ENCODE data around the gene ZBTB7C. TPM values are rescaled to one million over a fixed set of nuclear protein-coding genes. Genes with fewer than 3 reads are reported as not detected.

Gene ZBTB7C
- total and polyA plus RNA-seq, 2 of the 8 experiments (the other 6 are each of a cell fraction or from before 2014, with no cell fraction given), result 0.15 to 0.45 TPM

DNA sequence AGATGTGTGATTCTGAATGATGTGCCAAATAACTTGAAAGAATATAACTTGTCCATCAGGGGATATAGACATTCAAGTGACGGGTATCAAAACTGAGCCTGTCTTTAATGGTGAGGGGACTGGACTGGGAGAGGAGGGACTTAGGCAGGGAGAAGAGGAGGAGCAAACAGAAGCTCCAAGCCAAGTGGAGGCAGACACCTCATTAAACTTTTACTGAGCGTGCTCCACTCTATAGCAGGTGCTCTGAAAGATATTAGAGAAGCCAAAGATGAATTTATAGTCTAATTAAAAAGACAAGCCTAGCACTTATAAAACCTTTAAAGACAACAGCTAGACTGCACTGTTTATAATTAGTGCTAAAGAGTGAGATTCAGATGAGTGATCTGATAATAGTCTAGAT is 431.0 kb downstream of the ZBTB7C start:
- H4K5ac ChIP-seq (ENCODE audit: insufficient read length, low read depth, low read length), result no peak overlapping the region
- H2AFZ ChIP-seq (ENCODE audit: low read length), result no peak overlapping the region
- H3K23me2 ChIP-seq (ENCODE audit: low read depth, low read length), result no peaks in the 10 kb centered on the region
- H3K23ac ChIP-seq (ENCODE audit: insufficient read length), result no peak overlapping the region
- no peaks in the 10 kb centered on the region for H3K36me3 ChIP-seq (ENCODE audit: control insufficient read depth in 2 of 4, insufficient read depth in 4 of 4, low read length in 3 of 4)
- no peaks in the 10 kb centered on the region for H3K79me2 ChIP-seq (ENCODE audit: control insufficient read depth in 1 of 2, insufficient read depth in 2 of 2, low read length in 2 of 2)
- no peak overlapping the region for H2BK12ac ChIP-seq (ENCODE audit: low read depth, low read length)
- no peak overlapping the region for H4K8ac ChIP-seq (ENCODE audit: extremely low read depth, insufficient read depth, low read length)
- H3K4me3 ChIP-seq (ENCODE audit: extremely low read depth in 1 of 4, insufficient read depth in 2 of 4, low read depth in 3 of 4, low read length in 4 of 4), result no peak overlapping the region
- 83% methylated on average over 2 of the region's 2 CpGs; no CpG with 5 or more reads in 1 of the 2 experiments for WGBS, 2 experiments (ENCODE audit: extremely low coverage in 1 of 2, insufficient coverage in 1 of 2, insufficient read length in 1 of 2, insufficient replicate concordance in 2 of 2, low coverage in 1 of 2, low lambda C conversion rate in 2 of 2, missing lambda C conversion rate in 1 of 2)
- no peaks in the 10 kb centered on the region; a peak in 1 of 4 replicates for H3K9me3 ChIP-seq (ENCODE audit: insufficient read depth in 2 of 2, low read depth in 1 of 2, low read length in 1 of 2)
- no peak for DNase-seq (ENCODE audit: low read depth in 1 of 2, low spot score in 2 of 2)
- no peak overlapping the region for H2BK120ac ChIP-seq (replicated peaks; ENCODE audit: low read depth, low read length)
- no peaks in the 10 kb centered on the region for H3K27me3 ChIP-seq (replicated peaks in 1 of 4; ENCODE audit: control insufficient read depth in 3 of 4, extremely low read depth in 1 of 4, insufficient read depth in 3 of 4, low read length in 3 of 4)
- H3K14ac ChIP-seq (ENCODE audit: insufficient read length), result no peak overlapping the region
- no peak overlapping the region for H4K91ac ChIP-seq (replicated peaks; ENCODE audit: insufficient read length, low read length)
- no peak overlapping the region for H3K56ac ChIP-seq (replicated peaks; ENCODE audit: insufficient read length, low read depth, low read length)
- no peak overlapping the region for H2BK15ac ChIP-seq (ENCODE audit: low read length)
- no peak overlapping the region for H3K4me2 ChIP-seq (ENCODE audit: insufficient read depth in 1 of 2, low read depth in 2 of 2, low read length in 2 of 2)
- H4K20me1 ChIP-seq (replicated peaks in 1 of 2; ENCODE audit: control insufficient read depth in 1 of 2, insufficient read depth in 2 of 2, low read length in 2 of 2), result no peaks in the 10 kb centered on the region
- no peak overlapping the region for H3K27ac ChIP-seq (ENCODE audit: low read depth, low read length)
- CTCF ChIA-PET (ENCODE audit: partially characterized antibody), result interaction anchor here (0.6 to 1.7 kb wide), 3 partner anchors 8 to 206 kb away, joined by 3 to 7 read pairs (median 3); no protein-coding TSS in a partner anchor
- no peak overlapping the region for H2BK5ac ChIP-seq (ENCODE audit: low read depth, low read length)
- POLR2A ChIA-PET (ENCODE audit: partially characterized antibody), result interaction anchor here (0.8 kb wide), 1 partner anchor 10 kb away, joined by 5 read pairs; no protein-coding TSS in a partner anchor
- no peak overlapping the region for H3K9ac ChIP-seq (replicated peaks in 1 of 4; ENCODE audit: extremely low read depth in 1 of 4, low read depth in 3 of 4, low read length in 3 of 4)
- no peak overlapping the region for H2BK20ac ChIP-seq (ENCODE audit: low read length)
- H2AK5ac ChIP-seq (ENCODE audit: low read depth, low read length), result no peak overlapping the region
- H3K18ac ChIP-seq (ENCODE audit: extremely low read depth, low read length), result no peak overlapping the region
- peaks cover 2 to 27% (median 16%) of the 10 kb centered on the region in 4 experiments; a peak in 4 of 7 replicates for H3K4me1 ChIP-seq (replicated peaks in 1 of 4; ENCODE audit: control insufficient read depth in 3 of 4, insufficient read depth in 4 of 4, low read length in 3 of 4)
- FAIRE-seq, result no peak
- H3K4ac ChIP-seq (replicated peaks; ENCODE audit: insufficient read length, low read depth, low read length), result no peak overlapping the region
- no peaks in the 10 kb centered on the region for H3K79me1 ChIP-seq (ENCODE audit: low read depth, low read length)
- TF ChIP-seq CHD2 (IDR thresholded peaks at IDR 0.05; ENCODE audit: low read length) (no peak), CTBP2 (IDR thresholded peaks at IDR 0.05; ENCODE audit: borderline replicate concordance, insufficient read depth, insufficient read length, low read length) (no peak), CBX8 (IDR thresholded peaks at IDR 0.05; ENCODE audit: borderline replicate concordance, low read depth, low read length) (no peak), CEBPB (IDR thresholded peaks at IDR 0.05; ENCODE audit: low read depth, low read length) (no peak), GABPA (IDR thresholded peaks at IDR 0.05; ENCODE audit: borderline replicate concordance, insufficient read depth, low read length) (no peak), TEAD4 (IDR thresholded peaks at IDR 0.05; ENCODE audit: low read depth, low read length) (no peak), YY1 (IDR thresholded peaks at IDR 0.05; ENCODE audit: low read depth, low read length) (no peak), POU5F1 (IDR thresholded peaks at IDR 0.05; ENCODE audit: low read depth, low read length) (no peak), SUZ12 (IDR thresholded peaks at IDR 0.05; ENCODE audit: low read length) (no peak)
- TF ChIP-seq, protein P1, sequence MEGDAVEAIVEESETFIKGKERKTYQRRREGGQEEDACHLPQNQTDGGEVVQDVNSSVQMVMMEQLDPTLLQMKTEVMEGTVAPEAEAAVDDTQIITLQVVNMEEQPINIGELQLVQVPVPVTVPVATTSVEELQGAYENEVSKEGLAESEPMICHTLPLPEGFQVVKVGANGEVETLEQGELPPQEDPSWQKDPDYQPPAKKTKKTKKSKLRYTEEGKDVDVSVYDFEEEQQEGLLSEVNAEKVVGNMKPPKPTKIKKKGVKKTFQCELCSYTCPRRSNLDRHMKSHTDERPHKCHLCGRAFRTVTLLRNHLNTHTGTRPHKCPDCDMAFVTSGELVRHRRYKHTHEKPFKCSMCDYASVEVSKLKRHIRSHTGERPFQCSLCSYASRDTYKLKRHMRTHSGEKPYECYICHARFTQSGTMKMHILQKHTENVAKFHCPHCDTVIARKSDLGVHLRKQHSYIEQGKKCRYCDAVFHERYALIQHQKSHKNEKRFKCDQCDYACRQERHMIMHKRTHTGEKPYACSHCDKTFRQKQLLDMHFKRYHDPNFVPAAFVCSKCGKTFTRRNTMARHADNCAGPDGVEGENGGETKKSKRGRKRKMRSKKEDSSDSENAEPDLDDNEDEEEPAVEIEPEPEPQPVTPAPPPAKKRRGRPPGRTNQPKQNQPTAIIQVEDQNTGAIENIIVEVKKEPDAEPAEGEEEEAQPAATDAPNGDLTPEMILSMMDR (IDR thresholded peaks at IDR 0.05; ENCODE audit: control extremely low read depth in 1 of 3, insufficient read depth in 1 of 3, low read depth in 1 of 3, low read length in 3 of 3), result no peak
- TF ChIP-seq, protein P2, sequence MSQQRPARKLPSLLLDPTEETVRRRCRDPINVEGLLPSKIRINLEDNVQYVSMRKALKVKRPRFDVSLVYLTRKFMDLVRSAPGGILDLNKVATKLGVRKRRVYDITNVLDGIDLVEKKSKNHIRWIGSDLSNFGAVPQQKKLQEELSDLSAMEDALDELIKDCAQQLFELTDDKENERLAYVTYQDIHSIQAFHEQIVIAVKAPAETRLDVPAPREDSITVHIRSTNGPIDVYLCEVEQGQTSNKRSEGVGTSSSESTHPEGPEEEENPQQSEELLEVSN (IDR thresholded peaks at IDR 0.05), result no peak
